Peyer's patch (tissue), 4 donors: ENCODE data around the gene AASDHPPT. TPM values are rescaled to one million over a fixed set of nuclear protein-coding genes. Genes with fewer than 3 reads are reported as not detected.

Source experiments
- DNase-seq, 3 donors: peaks; one replicate each; pipeline ENCODE4 v3.0.0-alpha.2; 2017 to 2019
- H3K27ac ChIP-seq, 4 donors: fragments of 200-600 bp; sonication (generic); one replicate each; pipeline ENCODE4 v1.5.1; 2016 to 2019
- H3K27me3 ChIP-seq, 2 donors: fragments of 200-600 bp; sonication (generic); one replicate each; pipeline ENCODE4 v1.5.1; 2019
- H3K36me3 ChIP-seq, 3 donors: fragments of 200-600 bp; sonication (generic); one replicate each; pipeline ENCODE4 v1.5.1; 2016 to 2019
- H3K4me1 ChIP-seq, 4 donors: fragments of 200-600 bp; sonication (generic); one replicate each; pipeline ENCODE4 v1.5.1; 2016 to 2019
- H3K4me3 ChIP-seq, 4 donors: fragments of 200-600 bp; sonication (generic); 1 replicate in 3 of 4; 2 replicates in 1 of 4; pipeline ENCODE4 v1.5.1; 2016 to 2019; ENCODE audit warnings: mild to moderate bottlenecking in 1 of 4
- H3K9me3 ChIP-seq, 4 donors: fragments of 200-600 bp; sonication (generic); one replicate each; pipeline ENCODE4 v1.5.1; 2016 to 2019; ENCODE audit warnings: mild to moderate bottlenecking in 1 of 4
- CTCF ChIP-seq, 6 experiments: fragments of 450-650 bp in 4 of 6; fragments of 200-600 bp in 2 of 6; sonication (generic) in 1 of 6; IDR thresholded peaks; one replicate each; pipeline ENCODE4 v1.5.1; 2017 to 2019; ENCODE audit warnings: antibody characterized with exemption in 6 of 6, mild to moderate bottlenecking in 3 of 6, moderate library complexity in 1 of 6
- POLR2A ChIP-seq, 2 donors: fragments of 450-650 bp; IDR thresholded peaks; one replicate each; pipeline ENCODE4 v1.5.1; 2017; ENCODE audit warnings: antibody characterized with exemption in 2 of 2, mild to moderate bottlenecking in 2 of 2, moderate library complexity in 2 of 2
- total RNA-seq, 4 donors: library from RNA; depleted of rRNA; stranded (reverse); fragments of >200 nt; gene quantifications; one replicate each; pipeline ENCODE4 v1.1.0, GENCODE V29; 2016

AASDHPPT gene
- 10 to 100 TPM; 17.9 to 25.6 (median 22.6) TPM for total RNA-seq

GRCh38 chr11:106077609-106078455 lies at the start of gene AASDHPPT:
TSS of gene AASDHPPT (plus strand) at chr11:106077662. CDS start at chr11:106077711, 49 bp downstream.
- H3K4me1 ChIP-seq: peaks cover 0 to 21% (median 9%) of the 10 kb centered on the region in 4 donors
- peaks cover 0 to 17% (median 0%) of the 10 kb centered on the region in 3 donors for H3K36me3 ChIP-seq
- TF ChIP-seq POLR2A (IDR thresholded peaks at IDR 0.05): no peak
- TF ChIP-seq CTCF (IDR thresholded peaks at IDR 0.05): no peak
- H3K9me3 ChIP-seq: no peaks in the 10 kb centered on the region
- H3K4me3 ChIP-seq: peak within 1 kb of the TSS; percentile 73 to 93 (median 88)
- no peaks in the 10 kb centered on the region for H3K27me3 ChIP-seq
- DNase-seq: no peak
- H3K27ac ChIP-seq: peak within 1 kb of the TSS; percentile 92 to 97 (median 94)

DNA sequence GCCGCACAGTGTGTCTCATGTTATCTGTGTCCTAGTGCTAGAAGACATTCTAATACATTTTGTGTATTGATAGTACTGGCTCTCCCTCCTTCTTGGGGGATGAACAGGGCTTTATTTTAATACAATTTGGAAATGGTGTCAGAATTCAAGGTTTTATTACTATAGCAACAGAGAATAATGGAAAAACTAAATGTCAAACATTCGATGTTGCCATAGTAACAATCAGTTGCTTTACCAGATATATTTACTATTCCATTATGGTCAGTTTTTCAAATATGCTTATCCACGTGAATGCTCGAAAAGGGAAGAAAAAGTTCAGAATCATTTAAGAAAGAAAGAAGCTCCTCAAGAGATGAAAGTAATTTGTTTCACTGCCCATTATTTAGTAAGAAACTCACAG lies 46.9 kb upstream of the AASDHPPT start:
- H3K9me3 ChIP-seq: no peaks in the 10 kb centered on the region
- H3K27me3 ChIP-seq: no peaks in the 10 kb centered on the region
- no peaks in the 10 kb centered on the region for H3K36me3 ChIP-seq
- no peak for TF ChIP-seq CTCF (IDR thresholded peaks at IDR 0.05)
- no peak for TF ChIP-seq POLR2A (IDR thresholded peaks at IDR 0.05)
- H3K4me3 ChIP-seq: no peak overlapping the region
- H3K4me1 ChIP-seq: no peaks in the 10 kb centered on the region
- DNase-seq: no peak
- no peak overlapping the region for H3K27ac ChIP-seq

DNA sequence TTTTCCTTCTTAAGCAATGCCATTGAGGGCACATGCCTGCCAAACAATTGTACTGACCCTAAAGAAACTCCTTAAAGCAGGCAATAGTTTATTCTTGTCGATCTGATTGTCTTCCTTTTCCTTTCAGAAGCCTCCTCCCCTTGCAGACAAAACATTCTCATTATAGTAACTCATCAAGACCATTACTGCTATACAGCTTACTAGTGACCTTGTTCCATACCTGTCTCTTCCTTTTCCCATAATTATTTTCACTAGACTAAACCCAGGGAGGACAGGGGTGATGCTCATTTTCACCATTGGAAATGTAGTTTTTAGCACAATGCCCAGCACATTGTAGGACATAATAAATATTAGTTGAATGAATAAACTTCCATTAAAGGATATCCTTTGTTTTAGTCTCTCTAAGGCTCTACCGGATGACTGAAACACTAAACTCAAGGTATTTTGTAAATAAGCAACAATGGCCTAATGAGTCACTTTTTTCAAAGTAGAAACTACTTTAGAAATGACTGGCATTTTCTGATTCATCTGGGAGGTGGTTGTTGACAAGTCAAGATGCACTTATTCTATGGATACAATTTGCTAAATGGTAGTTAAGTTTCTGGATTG lies 46.2 kb upstream of the AASDHPPT start:
- H3K9me3 ChIP-seq: no peaks in the 10 kb centered on the region
- H3K36me3 ChIP-seq: no peaks in the 10 kb centered on the region
- no peaks in the 10 kb centered on the region for H3K4me1 ChIP-seq
- no peak overlapping the region for H3K4me3 ChIP-seq
- DNase-seq: no peak
- no peak for TF ChIP-seq CTCF (IDR thresholded peaks at IDR 0.05)
- no peak for TF ChIP-seq POLR2A (IDR thresholded peaks at IDR 0.05)
- no peak overlapping the region for H3K27ac ChIP-seq
- H3K27me3 ChIP-seq: no peaks in the 10 kb centered on the region

DNA sequence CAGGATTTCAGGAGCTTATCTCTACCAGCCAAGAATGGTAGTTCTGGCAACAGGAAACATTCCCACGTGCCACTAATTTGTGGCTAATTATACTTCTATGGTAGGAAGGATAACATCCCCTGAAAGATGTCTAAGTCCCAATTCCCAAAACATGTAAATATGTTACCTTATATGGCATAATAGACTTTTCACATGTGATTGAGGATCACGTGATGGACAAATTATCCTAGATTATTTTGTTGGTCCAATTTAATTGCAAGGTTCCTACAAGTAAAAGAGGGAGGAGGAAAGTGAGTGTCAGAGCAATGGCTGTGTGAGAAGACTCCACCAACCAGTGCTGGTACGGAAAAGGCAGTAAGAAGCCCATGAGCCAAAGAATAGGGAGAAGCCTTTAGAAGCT lies 45.5 kb upstream of the AASDHPPT start:
- Histone ChIP-seq H3K36me3 (no peaks in the 10 kb centered on the region), H3K4me1 (no peaks in the 10 kb centered on the region), H3K27me3 (no peaks in the 10 kb centered on the region), H3K27ac (no peak overlapping the region), H3K4me3 (no peak overlapping the region), H3K9me3 (no peaks in the 10 kb centered on the region)
- DNase-seq: no peak
- TF ChIP-seq POLR2A (IDR thresholded peaks at IDR 0.05): no peak
- no peak for TF ChIP-seq CTCF (IDR thresholded peaks at IDR 0.05)

DNA sequence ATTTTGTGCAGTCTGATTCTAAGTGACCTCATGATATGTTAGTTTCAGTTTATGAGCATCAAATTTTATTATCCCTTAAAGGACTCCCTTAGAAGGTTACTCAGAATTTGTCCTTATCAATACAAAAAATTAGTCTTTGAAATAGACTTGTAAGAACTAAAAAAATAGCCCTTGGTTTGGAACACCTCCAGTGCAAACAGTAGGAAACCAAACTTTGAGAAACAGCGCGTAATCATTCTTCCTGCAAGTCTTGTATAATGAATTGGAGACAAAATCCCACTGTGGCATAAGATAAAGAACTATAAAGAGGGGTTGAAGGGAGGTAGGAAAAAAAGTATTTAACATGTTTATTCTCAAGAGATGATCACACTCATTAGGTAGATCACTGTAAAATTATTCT lies 44.6 kb upstream of the AASDHPPT start:
- Histone ChIP-seq H3K27ac (no peak overlapping the region), H3K4me3 (no peak overlapping the region), H3K9me3 (no peaks in the 10 kb centered on the region), H3K4me1 (no peaks in the 10 kb centered on the region), H3K27me3 (no peaks in the 10 kb centered on the region), H3K36me3 (no peaks in the 10 kb centered on the region)
- DNase-seq: no peak
- no peak for TF ChIP-seq POLR2A (IDR thresholded peaks at IDR 0.05)
- TF ChIP-seq CTCF (IDR thresholded peaks at IDR 0.05): no peak
